HG03565 (cell line): ENCODE data around the gene EME2.

ENCODE experiments used
- ATAC-seq: cut with Tn5 transposase; IDR thresholded peaks from one replicate; pipeline ENCODE4 v1.9.1; 2021; ENCODE audit warnings: mild to moderate bottlenecking, moderate library complexity; ENCODE audit not compliant: unreplicated experiment

Gene EME2

GRCh38 chr16:1745181-1745899, 27.3 kb upstream of the EME2 start:
- ATAC-seq: no peak

GRCh38 chr16:1745900-1746692, 26.5 kb upstream of the EME2 start:
- no peak for ATAC-seq

- ATAC-seq: no peak
Observed at GRCh38 chr16:1746693-1747195, 25.9 kb upstream of the EME2 start.

- no peak for ATAC-seq
Observed at GRCh38 chr16:1747934-1748333, 24.7 kb upstream of the EME2 start.

GRCh38 chr16:1749152-1750117, 23.2 kb upstream of the EME2 start:
- no peak for ATAC-seq

GRCh38 chr16:1751946-1752345, 20.7 kb upstream of the EME2 start:
- no peak for ATAC-seq

GRCh38 chr16:1752853-1753252, 19.8 kb upstream of the EME2 start:
- ATAC-seq: no peak

- no peak for ATAC-seq
Observed at GRCh38 chr16:1754204-1754603, 18.4 kb upstream of the EME2 start.

GRCh38 chr16:1757714-1758461, 14.7 kb upstream of the EME2 start:
- no peak for ATAC-seq

GRCh38 chr16:1758923-1759322, 13.7 kb upstream of the EME2 start:
- ATAC-seq: no peak

GRCh38 chr16:1759511-1759910, 13.1 kb upstream of the EME2 start:
- no peak for ATAC-seq

GRCh38 chr16:1760911-1761310, 11.7 kb upstream of the EME2 start:
- no peak for ATAC-seq

- ATAC-seq: no peak
Observed at GRCh38 chr16:1761751-1762150, 10.9 kb upstream of the EME2 start.

- ATAC-seq: no peak
Observed at GRCh38 chr16:1762196-1762878, 10.3 kb upstream of the EME2 start.

GRCh38 chr16:1762879-1763520, 9.6 kb upstream of the EME2 start:
- ATAC-seq: no peak

GRCh38 chr16:1763521-1764511, 8.8 kb upstream of the EME2 start:
- ATAC-seq: no peak

GRCh38 chr16:1764971-1765370, 7.6 kb upstream of the EME2 start:
- ATAC-seq: no peak

GRCh38 chr16:1765826-1766225, 6.8 kb upstream of the EME2 start:
- no peak for ATAC-seq
